Measurements from ENCODE around the gene PKD1L1.

DNA sequence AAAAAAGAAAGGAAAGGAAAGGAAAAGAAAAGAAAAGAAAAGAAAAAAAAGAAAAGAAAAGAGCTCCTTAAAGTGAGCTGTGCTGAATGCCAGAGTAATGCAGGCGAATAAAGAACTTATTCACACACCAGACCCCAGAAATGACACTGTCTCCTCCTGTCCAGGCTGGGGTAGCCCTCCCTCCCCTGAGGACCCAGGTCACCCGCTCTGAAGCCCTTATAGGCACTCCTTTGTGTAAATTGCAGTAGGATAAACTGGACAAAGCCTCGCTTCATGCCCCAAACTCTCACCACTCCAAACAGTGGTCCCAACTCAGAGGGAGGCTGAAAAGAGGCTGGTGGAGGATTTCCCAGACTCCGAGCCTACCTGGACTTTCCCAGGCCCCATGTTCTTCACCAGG is 46.3 kb downstream of the PKD1L1 start:
- TF ChIP-seq, protein P1, sequence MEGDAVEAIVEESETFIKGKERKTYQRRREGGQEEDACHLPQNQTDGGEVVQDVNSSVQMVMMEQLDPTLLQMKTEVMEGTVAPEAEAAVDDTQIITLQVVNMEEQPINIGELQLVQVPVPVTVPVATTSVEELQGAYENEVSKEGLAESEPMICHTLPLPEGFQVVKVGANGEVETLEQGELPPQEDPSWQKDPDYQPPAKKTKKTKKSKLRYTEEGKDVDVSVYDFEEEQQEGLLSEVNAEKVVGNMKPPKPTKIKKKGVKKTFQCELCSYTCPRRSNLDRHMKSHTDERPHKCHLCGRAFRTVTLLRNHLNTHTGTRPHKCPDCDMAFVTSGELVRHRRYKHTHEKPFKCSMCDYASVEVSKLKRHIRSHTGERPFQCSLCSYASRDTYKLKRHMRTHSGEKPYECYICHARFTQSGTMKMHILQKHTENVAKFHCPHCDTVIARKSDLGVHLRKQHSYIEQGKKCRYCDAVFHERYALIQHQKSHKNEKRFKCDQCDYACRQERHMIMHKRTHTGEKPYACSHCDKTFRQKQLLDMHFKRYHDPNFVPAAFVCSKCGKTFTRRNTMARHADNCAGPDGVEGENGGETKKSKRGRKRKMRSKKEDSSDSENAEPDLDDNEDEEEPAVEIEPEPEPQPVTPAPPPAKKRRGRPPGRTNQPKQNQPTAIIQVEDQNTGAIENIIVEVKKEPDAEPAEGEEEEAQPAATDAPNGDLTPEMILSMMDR (IDR thresholded peaks at IDR 0.05), result no peak
- TF ChIP-seq POLR2AphosphoS5 (IDR thresholded peaks at IDR 0.05), result no peak
